Measurements from ENCODE around the gene MED26.

DNA sequence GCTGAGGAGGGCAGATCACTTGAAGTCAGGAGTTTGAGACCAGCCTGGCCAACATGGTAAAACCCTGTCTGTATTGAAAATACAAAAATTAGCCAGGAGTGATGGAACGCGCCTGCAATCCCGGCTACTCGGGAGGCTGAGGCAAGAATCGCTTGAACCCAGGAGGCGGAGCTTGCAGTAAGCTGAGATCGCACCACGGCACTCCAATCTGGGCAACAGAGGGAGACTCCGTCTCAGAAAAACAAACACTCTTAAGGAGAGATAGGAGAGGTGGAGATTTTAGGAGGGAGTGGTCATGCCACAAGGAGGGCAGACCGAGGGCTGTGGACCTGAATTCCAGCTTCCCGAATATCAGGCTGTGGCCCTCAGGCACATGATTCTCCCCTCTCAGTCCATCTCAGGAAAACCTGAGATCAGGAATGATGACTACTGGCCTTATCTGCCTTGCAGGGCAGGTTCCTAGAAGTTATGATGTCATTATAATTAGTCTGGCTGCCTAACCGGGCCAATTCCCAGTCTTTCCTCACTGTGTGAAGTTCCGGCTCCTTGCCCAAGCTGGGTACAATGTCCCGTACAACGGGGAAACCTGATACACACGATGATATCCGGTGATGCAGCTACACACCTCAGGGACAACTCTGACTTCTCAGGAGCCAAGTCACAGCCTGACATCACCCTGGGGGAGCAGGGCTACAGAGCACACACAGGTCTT lies 58.2 kb downstream of the MED26 start:
- no peak for TF ChIP-seq EZH2 (IDR thresholded peaks at IDR 0.05)
- no peak for TF ChIP-seq POLR2AphosphoS5 (IDR thresholded peaks at IDR 0.05; ENCODE audit: borderline replicate concordance, low read depth, low read length)
- TF ChIP-seq FOXP2 (optimal IDR thresholded peaks at IDR 0.05; ENCODE audit: control extremely low read depth, extremely low read length, insufficient read depth) = no peak

Data from SK-N-MC (cell line).